SK-N-SH (cell line): ENCODE measurements around the gene SLC9A6. TPM values are rescaled to one million over a fixed set of nuclear protein-coding genes. Genes with fewer than 3 reads are reported as not detected.

Source experiments
- CTCF ChIA-PET: fragments of 300-600, 350-600 bp; formaldehyde crosslinking; extraction: SDS; loops from one replicate; lab custom pipeline; 2021; lab: Yijun Ruan, JAX
- POLR2A ChIA-PET: fragments of 350-600 bp; sonication (Branson Sonifier 250); formaldehyde crosslinking; extraction: SDS; loops from one replicate; lab custom pipeline; 2020; ENCODE audit warnings: antibody characterized with exemption, inconsistent platforms; lab: Yijun Ruan, JAX
- DNase-seq: peaks from one replicate; pipeline ENCODE4 v3.0.0; 2012
- H2AFZ ChIP-seq: fragments of 200-600 bp; sonication (generic); 2 replicates; pipeline ENCODE4 v1.8.1; 2016; ENCODE audit warnings: antibody characterized with exemption, mild to moderate bottlenecking, low read depth
- H3F3A ChIP-seq: fragments of 200-600 bp; sonication (generic); replicated peaks from 2 replicates; pipeline ENCODE3; 2016; ENCODE audit warnings: antibody characterized with exemption, mild to moderate bottlenecking; ENCODE audit not compliant: insufficient read depth
- H3K27ac ChIP-seq, 2 experiments: fragments of 200-500 bp in 1 of 2; fragments of 200-600 bp in 1 of 2; sonication (Bioruptor generic) in 1 of 2; sonication (generic), shearing (Covaris generic) in 1 of 2; 2 replicates each; pipeline versions ENCODE4 v1.5.1 to v1.6.1; 2014 to 2016; ENCODE audit warnings: low read depth in 2 of 2, inconsistent platforms in 1 of 2, low read length in 1 of 2, mild to moderate bottlenecking in 1 of 2, mixed read lengths in 1 of 2
- H3K27me3 ChIP-seq: fragments of 200-600 bp; sonication (generic), shearing (Covaris generic); 2 replicates; pipeline ENCODE4 v1.6.1; 2016; ENCODE audit warnings: mixed run types; ENCODE audit not compliant: insufficient read depth
- H3K36me3 ChIP-seq, 2 experiments: fragments of 200-500 bp in 1 of 2; fragments of 200-600 bp in 1 of 2; sonication (Bioruptor generic) in 1 of 2; sonication (generic) in 1 of 2; replicated peaks in 1 of 2; 2 replicates each; pipeline versions ENCODE3 to v1.5.1; 2014 to 2016; ENCODE audit warnings: low read length in 1 of 2, mild to moderate bottlenecking in 1 of 2; ENCODE audit not compliant: insufficient read depth in 2 of 2, control insufficient read depth in 1 of 2
- H3K4me1 ChIP-seq, 2 experiments: fragments of 200-500 bp in 1 of 2; fragments of 200-600 bp in 1 of 2; sonication (Bioruptor generic) in 1 of 2; sonication (generic), shearing (Covaris generic) in 1 of 2; 2 replicates each; pipeline versions ENCODE4 v1.5.1 to v1.6.1; 2014 to 2016; ENCODE audit warnings: low read depth in 1 of 2, low read length in 1 of 2, mixed run types in 1 of 2; ENCODE audit not compliant: insufficient read depth in 2 of 2, control insufficient read depth in 1 of 2
- H3K4me2 ChIP-seq: fragments of 200-600 bp; sonication (generic), shearing (Covaris generic); 2 replicates; pipeline ENCODE4 v1.6.1; 2017; ENCODE audit warnings: mixed run types
- H3K4me3 ChIP-seq, 2 experiments: fragments of 200-500 bp in 1 of 2; fragments of 200-600 bp in 1 of 2; sonication (Bioruptor generic) in 1 of 2; sonication (generic), shearing (Covaris generic) in 1 of 2; 2 replicates each; pipeline versions ENCODE4 v1.5.1 to v1.8.1; 2014 to 2016; ENCODE audit warnings: low read depth in 2 of 2, inconsistent platforms in 1 of 2, low read length in 1 of 2, mild to moderate bottlenecking in 1 of 2, mixed read lengths in 1 of 2, moderate library complexity in 1 of 2
- H3K79me2 ChIP-seq: fragments of 200-600 bp; sonication (generic); 2 replicates; pipeline ENCODE4 v1.8.1; 2017; ENCODE audit warnings: mild to moderate bottlenecking; ENCODE audit not compliant: insufficient read depth
- H3K9ac ChIP-seq: fragments of 200-600 bp; sonication (generic); 2 replicates; pipeline ENCODE4 v1.6.1; 2017; ENCODE audit warnings: mixed run types
- H3K9me2 ChIP-seq: fragments of 200-600 bp; sonication (generic); 2 replicates; pipeline ENCODE4 v1.6.1; 2017; ENCODE audit warnings: mixed run types
- H3K9me3 ChIP-seq: fragments of 200-600 bp; sonication (generic); 2 replicates; pipeline ENCODE4 v1.6.1; 2017; ENCODE audit warnings: mixed run types, mild to moderate bottlenecking, moderate library complexity
- H4K20me1 ChIP-seq: fragments of 200-600 bp; sonication (generic); 2 replicates; pipeline ENCODE4 v1.6.1; 2017; ENCODE audit warnings: mild to moderate bottlenecking, mixed run types; ENCODE audit not compliant: insufficient read depth
- CHD2 ChIP-seq: fragments of 150-350 bp; IDR thresholded peaks from 2 replicates; pipeline ENCODE4 v1.6.1; 2018; ENCODE audit warnings: low read length; ENCODE audit not compliant: partially characterized antibody
- EP300 ChIP-seq, 2 experiments: IDR thresholded peaks; 2 replicates each; pipeline versions ENCODE4 v1.4.0 to v1.6.1; 2012; ENCODE audit warnings: borderline replicate concordance in 1 of 2, low read depth in 1 of 2, low read length in 1 of 2
- EZH2phosphoT487 ChIP-seq: fragments of 200-600 bp; sonication (generic); IDR thresholded peaks from 2 replicates; pipeline ENCODE4 v1.6.1; 2017; ENCODE audit warnings: low read depth, mixed run types, mild to moderate bottlenecking, antibody characterized with exemption, moderate library complexity, borderline replicate concordance
- FOSL2 ChIP-seq: IDR thresholded peaks from 2 replicates; pipeline ENCODE4 v1.4.0; 2012; ENCODE audit warnings: low read depth, mild to moderate bottlenecking, moderate library complexity, borderline replicate concordance
- MEF2A ChIP-seq: IDR thresholded peaks from 2 replicates; pipeline ENCODE4 v1.4.0; 2012; ENCODE audit warnings: low read depth, borderline replicate concordance
- MXI1 ChIP-seq: IDR thresholded peaks from 2 replicates; pipeline ENCODE4 v1.6.1; 2012; ENCODE audit warnings: mild to moderate bottlenecking, low read depth, low read length, improper control_type of control experiment
- NFIC ChIP-seq: IDR thresholded peaks from 2 replicates; pipeline ENCODE4 v1.4.0; 2012; ENCODE audit warnings: borderline replicate concordance
- NRF1 ChIP-seq: IDR thresholded peaks from 2 replicates; pipeline ENCODE4 v1.6.1; 2012; ENCODE audit warnings: low read depth, mild to moderate bottlenecking, low read length
- RAD21 ChIP-seq: IDR thresholded peaks from 2 replicates; pipeline ENCODE4 v1.6.1; 2012; ENCODE audit warnings: mild to moderate bottlenecking, low read length
- RFX5 ChIP-seq: IDR thresholded peaks from 2 replicates; pipeline ENCODE4 v1.6.1; 2012; ENCODE audit warnings: mild to moderate bottlenecking, improper control_type of control experiment, low read length
- SIN3A ChIP-seq: IDR thresholded peaks from 2 replicates; pipeline ENCODE4 v1.6.1; 2012; ENCODE audit warnings: low read depth, mild to moderate bottlenecking, low read length, moderate library complexity, borderline replicate concordance
- TCF12 ChIP-seq: IDR thresholded peaks from 2 replicates; pipeline ENCODE4 v1.4.0; 2012
- TEAD4 ChIP-seq: IDR thresholded peaks from 2 replicates; pipeline ENCODE4 v1.4.0; 2012; ENCODE audit warnings: mild to moderate bottlenecking, borderline replicate concordance; ENCODE audit not compliant: insufficient read depth
- YY1 ChIP-seq: IDR thresholded peaks from 2 replicates; pipeline ENCODE4 v1.4.0; 2012; ENCODE audit warnings: low read depth, mild to moderate bottlenecking
- WGBS: methylation state at CpG from one replicate; pipeline ENCODE4 v1.1.6; 2017; ENCODE audit warnings: low lambda C conversion rate; 5-methylcytosine and 5-hydroxymethylcytosine counted together
- polyA plus RNA-seq, 3 experiments: library from polyadenylated mRNA; depleted of rRNA; stranded (reverse); fragments of >200 nt; gene quantifications; 2 replicates each; pipeline ENCODE4 v1.2.3, GENCODE V29; 2012
- TF ChIP-seq, protein P1 (sequence below): IDR thresholded peaks from 2 replicates; pipeline ENCODE4; 2012
- TF ChIP-seq, protein P2 (sequence below): IDR thresholded peaks from 2 replicates; pipeline ENCODE4 v1.6.1; 2012; ENCODE audit warnings: mild to moderate bottlenecking, low read depth, low read length, moderate library complexity
- TF ChIP-seq, protein P3 (sequence below): fragments of 150-350 bp; IDR thresholded peaks from 2 replicates; pipeline ENCODE4 v1.6.1; 2016; ENCODE audit warnings: mild to moderate bottlenecking, low read depth, low read length
- TF ChIP-seq, protein P4 (sequence below): IDR thresholded peaks from 2 replicates; pipeline ENCODE4 v1.4.0; 2012; ENCODE audit warnings: low read depth

The SLC9A6 gene
- polyA plus RNA-seq, 1 of the 3 experiments (the other 2 are of a cell fraction): 5.0 TPM

DNA sequence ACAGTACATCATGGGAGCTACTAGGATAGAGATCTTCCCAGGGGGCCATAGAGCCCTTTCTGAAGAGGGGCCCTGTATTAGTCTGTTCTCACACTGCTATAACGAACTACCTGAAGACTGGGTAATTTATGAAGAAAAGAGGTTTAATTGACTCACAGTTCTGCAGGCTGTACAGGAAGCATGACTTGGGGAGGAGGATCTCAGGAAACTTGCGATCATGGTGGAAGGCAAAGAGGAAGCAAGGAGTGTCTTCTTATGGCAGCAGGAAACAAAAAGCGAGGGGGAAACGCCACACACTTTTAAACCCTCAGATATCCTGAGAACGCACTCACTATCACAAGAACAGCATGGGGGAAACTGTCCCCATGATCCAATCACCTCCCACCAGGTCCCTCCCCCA lies 4.2 kb upstream of the SLC9A6 start:
- no peak overlapping the region for H2AFZ ChIP-seq

More for the DNA sequence above, 4.2 kb upstream of the SLC9A6 start:
- Histone ChIP-seq H4K20me1 (no peaks in the 10 kb centered on the region), H3F3A (no peaks in the 10 kb centered on the region), H3K27ac (no peak overlapping the region), H3K9ac (no peak overlapping the region), H3K4me1 (no peaks in the 10 kb centered on the region; a peak in 1 of 4 replicates), H3K4me3 (no peak overlapping the region), H3K9me2 (no peaks in the 10 kb centered on the region), H3K9me3 (no peaks in the 10 kb centered on the region), H3K4me2 (no peak overlapping the region), H3K27me3 (peaks cover 5% of the 10 kb centered on the region; the same call in 1 of the 2 replicates), H3K79me2 (no peaks in the 10 kb centered on the region), H3K36me3 (no peaks in the 10 kb centered on the region)
- 38% methylated on average over 5 of the region's 5 CpGs for WGBS
- no peak for DNase-seq
- POLR2A ChIA-PET: no interaction called here
- CTCF ChIA-PET: no interaction called here
- TF ChIP-seq, protein P1, sequence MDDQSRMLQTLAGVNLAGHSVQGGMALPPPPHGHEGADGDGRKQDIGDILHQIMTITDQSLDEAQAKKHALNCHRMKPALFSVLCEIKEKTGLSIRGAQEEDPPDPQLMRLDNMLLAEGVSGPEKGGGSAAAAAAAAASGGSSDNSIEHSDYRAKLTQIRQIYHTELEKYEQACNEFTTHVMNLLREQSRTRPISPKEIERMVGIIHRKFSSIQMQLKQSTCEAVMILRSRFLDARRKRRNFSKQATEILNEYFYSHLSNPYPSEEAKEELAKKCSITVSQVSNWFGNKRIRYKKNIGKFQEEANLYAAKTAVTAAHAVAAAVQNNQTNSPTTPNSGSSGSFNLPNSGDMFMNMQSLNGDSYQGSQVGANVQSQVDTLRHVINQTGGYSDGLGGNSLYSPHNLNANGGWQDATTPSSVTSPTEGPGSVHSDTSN: no peak
- TF ChIP-seq CHD2 (no peak), NFIC (no peak), SIN3A (no peak), FOSL2 (no peak), TCF12 (no peak), MXI1 (no peak), YY1 (no peak), MEF2A (no peak), TEAD4 (no peak), EP300 (IDR thresholded peaks at IDR 0.05; ENCODE audit: borderline replicate concordance in 1 of 2, low read depth in 1 of 2, low read length in 1 of 2) (no peak), RAD21 (no peak), RFX5 (no peak), EZH2phosphoT487 (no peak), NRF1 (no peak)
- TF ChIP-seq, protein P2, sequence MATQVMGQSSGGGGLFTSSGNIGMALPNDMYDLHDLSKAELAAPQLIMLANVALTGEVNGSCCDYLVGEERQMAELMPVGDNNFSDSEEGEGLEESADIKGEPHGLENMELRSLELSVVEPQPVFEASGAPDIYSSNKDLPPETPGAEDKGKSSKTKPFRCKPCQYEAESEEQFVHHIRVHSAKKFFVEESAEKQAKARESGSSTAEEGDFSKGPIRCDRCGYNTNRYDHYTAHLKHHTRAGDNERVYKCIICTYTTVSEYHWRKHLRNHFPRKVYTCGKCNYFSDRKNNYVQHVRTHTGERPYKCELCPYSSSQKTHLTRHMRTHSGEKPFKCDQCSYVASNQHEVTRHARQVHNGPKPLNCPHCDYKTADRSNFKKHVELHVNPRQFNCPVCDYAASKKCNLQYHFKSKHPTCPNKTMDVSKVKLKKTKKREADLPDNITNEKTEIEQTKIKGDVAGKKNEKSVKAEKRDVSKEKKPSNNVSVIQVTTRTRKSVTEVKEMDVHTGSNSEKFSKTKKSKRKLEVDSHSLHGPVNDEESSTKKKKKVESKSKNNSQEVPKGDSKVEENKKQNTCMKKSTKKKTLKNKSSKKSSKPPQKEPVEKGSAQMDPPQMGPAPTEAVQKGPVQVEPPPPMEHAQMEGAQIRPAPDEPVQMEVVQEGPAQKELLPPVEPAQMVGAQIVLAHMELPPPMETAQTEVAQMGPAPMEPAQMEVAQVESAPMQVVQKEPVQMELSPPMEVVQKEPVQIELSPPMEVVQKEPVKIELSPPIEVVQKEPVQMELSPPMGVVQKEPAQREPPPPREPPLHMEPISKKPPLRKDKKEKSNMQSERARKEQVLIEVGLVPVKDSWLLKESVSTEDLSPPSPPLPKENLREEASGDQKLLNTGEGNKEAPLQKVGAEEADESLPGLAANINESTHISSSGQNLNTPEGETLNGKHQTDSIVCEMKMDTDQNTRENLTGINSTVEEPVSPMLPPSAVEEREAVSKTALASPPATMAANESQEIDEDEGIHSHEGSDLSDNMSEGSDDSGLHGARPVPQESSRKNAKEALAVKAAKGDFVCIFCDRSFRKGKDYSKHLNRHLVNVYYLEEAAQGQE: no peak
- TF ChIP-seq, protein P3, sequence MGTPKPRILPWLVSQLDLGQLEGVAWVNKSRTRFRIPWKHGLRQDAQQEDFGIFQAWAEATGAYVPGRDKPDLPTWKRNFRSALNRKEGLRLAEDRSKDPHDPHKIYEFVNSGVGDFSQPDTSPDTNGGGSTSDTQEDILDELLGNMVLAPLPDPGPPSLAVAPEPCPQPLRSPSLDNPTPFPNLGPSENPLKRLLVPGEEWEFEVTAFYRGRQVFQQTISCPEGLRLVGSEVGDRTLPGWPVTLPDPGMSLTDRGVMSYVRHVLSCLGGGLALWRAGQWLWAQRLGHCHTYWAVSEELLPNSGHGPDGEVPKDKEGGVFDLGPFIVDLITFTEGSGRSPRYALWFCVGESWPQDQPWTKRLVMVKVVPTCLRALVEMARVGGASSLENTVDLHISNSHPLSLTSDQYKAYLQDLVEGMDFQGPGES: no peak
- TF ChIP-seq, protein P4, sequence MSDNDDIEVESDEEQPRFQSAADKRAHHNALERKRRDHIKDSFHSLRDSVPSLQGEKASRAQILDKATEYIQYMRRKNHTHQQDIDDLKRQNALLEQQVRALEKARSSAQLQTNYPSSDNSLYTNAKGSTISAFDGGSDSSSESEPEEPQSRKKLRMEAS: no peak
